Activated CD8-positive, alpha-beta memory T cell treated with anti-CD3 and anti-CD28 coated beads, Interleukin-2, amount 50 U/mL, for 24 hours (primary cell): ENCODE measurements around the gene ITGB3BP.
"Not testable (repeated sequence)": the region's sequence is repeated elsewhere in the genome, so short reads cannot be mapped to it uniquely, and the experiment has no call there.

Experiments
- DNase-seq: peaks from one replicate; pipeline ENCODE4 v3.0.0-alpha.2; 2020; ENCODE audit errors: extremely low read depth

Gene ITGB3BP

DNA sequence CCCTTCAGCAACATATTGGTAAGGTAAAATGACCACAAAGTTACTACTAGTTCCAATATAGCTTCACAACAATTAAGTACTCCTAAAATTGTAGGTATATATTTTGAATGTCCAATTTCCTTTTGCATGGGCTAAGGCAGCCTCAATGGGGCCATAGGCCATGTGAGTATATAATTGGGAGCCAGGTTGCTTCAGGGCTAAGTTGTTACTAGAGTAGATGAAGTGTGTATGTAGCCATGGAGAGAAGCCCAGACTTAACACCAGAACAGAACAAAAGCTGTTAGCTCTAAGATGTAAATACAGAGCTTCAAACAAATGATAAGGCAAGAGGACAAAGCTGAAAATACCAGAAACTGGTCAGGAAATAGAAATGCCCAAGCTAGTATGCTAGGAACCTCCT is 16.2 kb downstream of the ITGB3BP start:
- no peak for DNase-seq

DNA sequence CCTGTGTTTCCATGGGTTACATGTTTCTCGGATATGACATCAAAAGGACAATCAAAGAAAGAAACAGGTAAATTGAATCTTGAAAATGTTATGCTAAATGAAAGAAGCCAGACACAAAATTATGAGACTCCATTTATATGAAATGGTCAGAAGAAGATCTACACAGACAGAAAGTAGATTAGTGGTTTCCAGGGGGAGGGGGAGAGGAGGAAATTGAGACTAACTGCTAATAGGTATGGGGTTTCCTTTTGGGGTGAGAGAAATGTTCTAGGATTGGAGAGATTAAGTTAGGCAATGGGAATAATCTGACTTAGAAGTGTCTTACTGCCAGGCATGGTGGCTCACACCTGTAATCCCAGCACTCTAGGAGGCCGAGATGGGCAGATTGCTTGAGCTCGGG is 21.8 kb downstream of the ITGB3BP start:
- no peak for DNase-seq

DNA sequence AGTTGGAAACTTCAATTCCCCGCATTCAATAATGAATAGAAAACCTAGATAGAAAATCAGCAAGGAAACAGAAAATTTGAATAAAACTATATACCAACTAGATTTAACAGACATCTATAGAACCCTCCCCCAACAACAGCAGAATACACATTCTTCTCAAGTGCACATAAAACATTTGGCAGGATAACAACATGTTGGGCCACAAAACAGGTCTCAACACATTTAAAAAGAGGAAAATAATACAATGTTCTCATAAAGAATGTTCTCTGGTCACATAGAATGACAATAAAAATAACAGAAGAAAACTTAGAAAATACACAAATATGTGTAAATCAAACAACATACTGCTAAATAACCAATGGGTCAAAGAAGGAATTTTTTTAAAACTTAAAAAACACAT is 24.9 kb downstream of the ITGB3BP start:
- no peak for DNase-seq

DNA sequence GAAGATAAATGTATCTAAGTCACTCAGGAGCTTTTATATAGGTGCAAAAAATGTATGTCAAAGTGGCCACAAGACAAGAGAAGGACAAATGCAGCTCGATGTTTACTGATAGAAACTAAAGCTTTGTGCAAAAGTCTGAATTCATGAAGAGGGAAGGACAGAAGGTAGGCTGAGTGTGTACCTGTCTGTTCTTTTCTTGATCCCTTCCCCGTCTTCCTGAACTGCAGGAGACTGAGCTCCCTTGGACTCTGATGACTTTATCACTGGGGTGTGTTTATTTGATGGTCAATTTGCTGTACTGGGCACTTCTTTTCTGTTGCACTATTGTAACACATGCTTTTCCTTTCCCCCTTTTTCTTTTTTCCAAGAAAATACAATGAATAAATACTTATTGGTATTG is 25.4 kb downstream of the ITGB3BP start:
- no peak for DNase-seq

DNA sequence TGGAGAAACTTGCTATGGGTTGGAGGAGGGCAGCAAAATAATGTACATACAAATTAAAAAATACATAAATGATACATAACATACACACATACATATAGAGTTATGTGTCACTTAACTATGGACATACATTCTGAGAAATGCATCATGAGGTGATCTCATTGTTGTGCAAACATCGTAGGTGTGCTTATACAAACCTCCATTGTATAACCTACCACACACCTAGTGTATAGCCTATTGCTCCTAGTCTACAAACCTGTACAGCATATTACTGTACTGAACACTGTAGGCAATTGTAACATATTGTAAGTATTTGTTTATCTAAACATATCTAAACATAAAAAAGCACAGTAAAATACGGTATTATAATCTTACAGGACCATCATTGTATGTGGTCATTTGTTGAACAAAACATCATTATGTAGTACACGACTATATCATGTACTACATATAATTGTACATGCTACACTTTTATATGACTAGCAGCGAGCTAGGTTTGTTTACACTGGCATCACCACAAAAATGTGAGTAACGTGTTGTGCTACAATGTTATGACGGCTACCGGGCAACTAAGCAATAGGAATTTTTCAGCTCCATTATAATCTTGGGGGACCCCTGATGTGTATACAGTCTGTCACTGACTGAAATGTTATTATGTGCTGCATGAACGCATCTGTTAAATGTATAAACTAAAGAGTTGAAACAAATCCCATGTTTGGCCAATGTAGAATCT is 35.5 kb downstream of the ITGB3BP start:
- no peak for DNase-seq

DNA sequence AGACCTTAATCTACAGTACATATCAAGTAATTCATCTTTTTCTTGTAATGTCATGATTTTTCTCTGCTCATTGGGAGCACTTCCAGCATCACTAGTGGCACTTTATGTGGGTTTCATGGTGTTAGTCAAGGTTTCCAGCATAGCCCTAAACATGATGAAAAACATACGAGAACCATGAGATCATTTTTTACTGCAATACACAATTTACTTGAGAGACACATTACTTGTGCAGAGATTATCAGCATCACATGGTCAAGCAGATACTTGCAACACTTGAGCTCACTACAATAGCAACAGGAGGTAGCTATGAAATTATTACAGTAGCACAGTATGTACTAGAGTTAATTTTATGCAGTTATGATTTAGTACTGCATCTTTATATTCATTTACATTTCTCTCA is 36.4 kb downstream of the ITGB3BP start:
- no peak for DNase-seq

DNA sequence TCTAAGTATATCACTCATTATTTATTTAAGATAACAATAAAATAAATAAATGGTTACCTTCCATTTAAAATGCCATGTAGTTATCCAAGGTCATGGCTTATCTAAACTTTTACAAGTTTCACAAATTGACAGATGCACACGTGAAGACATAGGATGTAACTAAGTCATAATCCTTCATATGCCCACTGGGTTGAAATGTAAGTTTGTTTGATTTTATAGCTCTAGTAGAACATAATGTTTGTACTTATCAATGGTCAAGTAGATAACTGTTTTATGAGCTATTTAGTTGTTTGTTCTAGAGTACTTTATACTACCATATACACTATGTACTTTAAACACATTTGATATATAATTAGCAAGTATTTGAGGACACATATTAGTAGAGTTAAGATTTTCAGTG is 43.0 kb downstream of the ITGB3BP start:
- DNase-seq: no peak

DNA sequence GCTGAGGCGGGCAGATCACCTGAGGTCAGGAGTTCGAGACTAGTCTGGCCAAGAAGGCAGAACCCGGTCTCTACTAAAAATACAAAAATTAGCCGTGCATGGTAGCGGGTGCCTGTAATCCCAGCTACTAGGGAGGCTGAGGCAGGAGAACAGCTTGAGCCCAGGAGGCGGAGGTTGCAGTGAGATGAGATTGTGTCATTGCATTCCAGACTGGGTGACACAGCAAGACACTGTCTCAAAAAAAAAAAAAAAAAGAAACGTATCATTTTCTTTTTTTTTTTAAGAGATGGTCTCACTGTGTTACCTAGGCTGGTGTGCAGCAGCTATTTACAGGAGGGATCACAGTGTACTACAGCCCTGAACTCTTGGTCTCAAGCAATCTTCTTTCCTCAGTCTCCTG is 47.3 kb downstream of the ITGB3BP start:
- DNase-seq: no peak

DNA sequence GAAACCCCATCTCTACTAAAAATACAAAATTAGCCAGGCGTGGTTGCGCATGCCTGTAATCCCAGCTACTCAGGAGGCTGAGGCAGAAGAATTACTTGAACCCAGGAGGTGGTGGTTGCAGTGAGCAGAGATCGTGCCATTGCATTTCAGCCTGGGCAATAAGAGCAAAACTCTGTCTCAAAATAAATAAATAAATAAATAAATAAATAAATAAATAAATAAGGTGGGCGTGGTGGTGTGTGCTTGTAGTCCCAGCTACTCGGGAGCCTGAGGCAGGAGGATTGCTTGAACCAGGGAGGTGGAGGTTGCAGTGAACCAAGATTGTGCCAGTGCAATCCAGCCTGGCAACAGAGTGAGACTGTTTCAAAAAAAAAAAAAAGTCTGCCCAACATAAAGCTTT is 54.3 kb downstream of the ITGB3BP start:
- DNase-seq: not testable (repeated sequence)

DNA sequence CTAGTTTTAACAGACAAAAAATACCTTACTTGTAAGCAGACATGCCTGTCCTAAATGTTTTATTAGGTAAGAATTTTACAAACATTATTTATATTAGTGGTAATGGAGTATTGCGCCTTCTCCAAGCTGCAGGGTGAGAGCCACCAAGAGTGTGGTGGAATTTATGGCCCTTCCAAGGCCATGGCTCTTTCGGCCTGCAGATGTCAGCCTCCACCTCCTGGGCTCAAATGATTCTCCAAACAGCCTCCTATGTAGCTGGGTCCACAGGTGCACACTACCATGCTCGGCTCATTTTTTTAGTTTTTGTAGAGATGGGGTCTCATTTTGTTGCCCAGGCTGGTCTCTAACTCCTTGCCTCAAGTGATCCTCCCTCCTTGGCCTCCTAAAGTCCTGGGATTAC is 56.3 kb downstream of the ITGB3BP start:
- no peak for DNase-seq

DNA sequence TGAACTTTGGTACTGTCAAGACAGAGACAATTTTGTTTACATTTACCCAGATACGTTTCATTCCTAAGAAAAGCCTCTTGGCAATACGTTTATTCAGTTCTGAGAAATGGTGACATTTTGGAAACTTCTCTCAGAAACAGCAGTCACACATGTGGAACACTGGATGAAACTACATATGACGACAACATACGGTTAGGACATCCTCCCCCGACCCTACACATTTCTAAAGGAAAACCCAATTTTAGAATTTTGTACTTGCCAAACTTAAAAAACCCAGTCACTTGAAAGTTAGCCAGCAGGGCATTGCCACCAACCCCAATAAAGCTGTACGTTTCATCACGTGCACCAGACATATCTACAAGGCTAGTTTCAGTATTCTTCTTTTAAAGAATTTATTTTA is 56.8 kb downstream of the ITGB3BP start:
- DNase-seq: no peak

DNA sequence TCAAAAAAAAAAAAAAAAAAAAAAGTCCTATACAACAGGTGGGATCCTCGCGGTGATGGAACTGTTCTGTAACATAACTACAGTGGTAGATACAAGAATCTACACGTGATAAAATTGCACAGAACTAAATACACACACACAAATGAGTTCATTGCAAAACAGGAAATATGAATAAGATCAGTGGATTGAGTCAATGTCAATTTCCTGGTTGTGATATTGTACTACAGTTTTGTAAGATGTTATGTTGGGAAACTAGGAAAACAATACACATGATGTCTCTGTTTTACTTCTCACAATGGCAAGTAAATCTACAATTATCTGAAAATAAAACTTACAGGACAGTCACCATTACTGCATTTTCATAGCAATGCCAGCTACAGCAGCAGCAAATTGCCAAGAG is 59.8 kb downstream of the ITGB3BP start:
- no peak for DNase-seq

DNA sequence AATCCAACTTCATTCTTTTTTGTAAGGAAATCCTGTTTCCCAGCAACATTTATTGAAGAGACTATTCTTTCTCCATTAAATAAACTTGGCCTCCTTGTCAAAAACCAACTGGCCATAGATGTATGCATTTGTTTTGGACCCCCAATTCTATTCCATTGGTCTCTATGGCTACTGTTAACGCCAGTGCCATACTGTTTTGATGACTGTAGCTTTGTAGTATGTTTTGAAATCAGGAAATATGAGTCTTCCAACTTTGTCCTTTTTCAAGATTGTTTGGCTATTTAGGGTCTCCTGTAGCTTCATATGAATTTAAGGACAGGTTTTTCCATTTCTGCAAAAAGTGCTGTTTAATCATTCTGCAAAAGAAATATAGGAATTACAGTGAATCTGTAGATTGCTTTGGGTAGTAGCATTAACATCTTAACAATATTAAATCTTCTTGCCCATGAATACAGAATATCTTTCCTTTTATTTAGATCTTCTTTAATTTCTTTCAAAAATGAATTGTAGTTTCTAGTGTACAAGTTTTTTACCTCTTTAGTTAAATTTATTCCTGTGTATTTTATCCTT is 61.3 kb downstream of the ITGB3BP start:
- no peak for DNase-seq

DNA sequence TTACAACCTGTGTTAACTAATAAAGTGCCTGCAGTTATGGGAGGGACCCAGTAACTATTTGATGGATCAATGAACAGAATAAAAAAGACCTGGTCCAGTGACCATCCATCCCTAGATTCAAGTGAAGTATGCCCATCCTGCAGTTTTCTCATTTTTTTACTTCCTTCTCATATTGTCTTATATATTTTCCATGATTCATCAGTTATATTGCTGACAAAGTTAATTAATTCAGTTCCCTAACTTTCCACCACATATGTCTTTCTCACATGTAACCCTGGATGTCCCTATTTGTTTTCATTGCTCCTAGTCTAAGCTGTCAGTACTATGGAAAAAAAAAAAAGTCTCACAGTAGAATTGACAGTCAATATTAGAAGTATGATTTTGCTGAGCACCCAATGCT is 64.3 kb downstream of the ITGB3BP start:
- DNase-seq: no peak

DNA sequence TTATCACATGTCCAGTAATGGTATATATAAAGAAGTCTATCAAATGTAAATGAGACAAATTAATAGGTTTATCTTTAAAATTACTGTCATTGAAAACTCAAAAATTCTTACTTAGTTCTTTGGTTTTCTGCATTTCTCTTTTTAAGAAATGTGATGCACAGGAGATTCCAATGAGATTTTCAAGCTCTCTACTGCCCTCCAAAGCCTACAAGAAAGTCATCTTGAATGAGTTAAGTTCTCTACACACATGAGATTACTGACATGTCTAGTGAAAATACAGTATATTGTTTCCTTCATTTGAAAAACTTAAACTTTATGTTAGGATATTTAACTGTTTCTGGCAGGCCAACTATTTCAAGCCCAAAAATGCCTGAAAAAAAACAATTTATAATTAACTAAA is 68.8 kb downstream of the ITGB3BP start:
- DNase-seq: no peak

DNA sequence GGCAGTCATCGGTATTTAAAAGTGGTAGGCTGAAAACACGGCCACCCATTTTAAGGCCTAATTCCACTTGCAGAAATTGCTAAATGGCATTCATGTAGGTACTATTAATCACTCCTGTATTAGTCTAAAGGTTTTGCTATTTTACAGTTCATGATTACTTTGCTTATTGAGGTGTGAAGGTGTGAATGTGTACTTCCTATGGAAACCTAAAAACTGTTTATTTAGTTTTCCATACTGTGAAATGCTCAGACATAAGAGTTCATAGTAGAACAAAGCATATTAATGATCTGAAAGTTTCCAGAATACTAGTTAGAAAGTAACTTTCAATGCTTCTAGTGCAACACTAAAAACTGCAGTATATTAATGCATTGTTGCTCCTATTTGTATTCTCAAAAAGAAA is 69.8 kb downstream of the ITGB3BP start:
- DNase-seq: no peak

DNA sequence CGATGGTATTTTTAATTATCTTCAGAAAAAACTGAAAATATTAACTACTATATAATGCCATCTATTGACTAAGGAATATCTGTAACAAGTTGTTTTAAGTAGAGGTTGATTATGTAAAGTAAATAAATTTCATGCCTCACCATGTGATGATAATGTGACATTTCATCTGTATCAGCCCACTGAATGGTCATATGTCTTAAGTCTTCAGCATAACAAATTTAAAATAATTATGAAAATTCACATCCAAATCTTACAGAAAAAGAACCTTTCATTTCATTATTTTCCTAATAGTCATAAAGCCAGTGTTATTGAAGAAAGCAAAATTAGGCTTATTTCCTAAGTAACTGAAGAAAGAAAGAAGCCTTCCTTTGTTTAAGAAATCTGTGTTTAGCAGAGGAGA is 72.6 kb downstream of the ITGB3BP start:
- no peak for DNase-seq

DNA sequence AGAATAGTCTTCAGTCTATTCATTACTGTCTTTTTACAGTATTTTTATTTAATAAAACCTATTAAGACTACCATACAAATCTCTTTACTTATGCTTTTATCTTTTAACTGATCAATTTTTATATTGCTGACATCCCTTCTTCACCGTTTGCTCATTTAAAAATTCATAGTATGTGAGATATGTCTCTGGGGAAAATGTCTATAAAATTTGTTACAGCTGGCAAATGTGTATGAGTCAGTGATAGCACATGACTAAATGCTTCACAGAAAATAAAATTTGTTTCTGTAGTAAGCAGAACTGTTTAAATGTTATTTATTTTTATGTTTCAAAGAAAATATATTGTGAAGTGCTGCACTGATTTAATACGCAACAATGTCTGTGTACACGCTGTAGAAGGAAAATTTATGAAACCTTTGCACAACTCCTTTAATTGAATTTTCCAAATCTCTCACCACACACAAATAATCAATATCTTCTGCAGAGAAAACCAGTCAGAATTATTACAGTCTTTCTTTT is 74.2 kb downstream of the ITGB3BP start:
- no peak for DNase-seq

DNA sequence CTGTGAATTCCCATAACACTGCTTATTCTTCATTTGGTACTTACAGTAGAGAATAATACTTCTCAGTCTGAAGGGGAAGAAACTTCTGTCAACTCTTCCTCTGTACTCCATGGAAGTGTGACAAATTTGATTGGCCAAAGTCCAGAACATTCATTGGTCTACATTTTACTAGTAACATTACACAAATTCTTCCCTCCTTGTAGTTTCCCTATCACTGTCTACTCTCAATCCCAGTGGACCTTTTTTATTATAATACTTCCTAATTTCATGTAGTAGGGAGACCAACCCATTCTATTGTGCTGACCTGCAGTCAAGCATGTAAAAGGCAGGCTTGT is 80.9 kb downstream of the ITGB3BP start:
- DNase-seq: no peak

DNA sequence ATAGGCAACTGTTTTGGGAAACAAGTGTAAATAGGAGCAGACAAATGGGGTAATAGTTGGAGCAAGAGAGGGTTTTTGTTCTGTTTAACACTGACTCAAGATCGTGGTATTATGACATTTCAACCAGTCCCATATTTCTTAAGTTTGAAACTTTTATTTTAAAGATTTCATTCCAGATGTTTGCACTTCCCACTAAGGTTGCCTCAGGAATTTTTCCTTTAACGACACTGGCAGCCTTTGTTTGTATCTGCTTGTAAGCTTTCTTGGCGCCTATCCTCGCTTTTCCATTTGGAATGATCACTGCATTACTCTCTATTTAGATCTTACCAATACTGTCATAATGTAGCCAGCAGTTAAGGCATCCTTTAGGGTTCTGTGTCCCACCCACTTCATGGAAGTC is 87.9 kb downstream of the ITGB3BP start:
- no peak for DNase-seq

DNA sequence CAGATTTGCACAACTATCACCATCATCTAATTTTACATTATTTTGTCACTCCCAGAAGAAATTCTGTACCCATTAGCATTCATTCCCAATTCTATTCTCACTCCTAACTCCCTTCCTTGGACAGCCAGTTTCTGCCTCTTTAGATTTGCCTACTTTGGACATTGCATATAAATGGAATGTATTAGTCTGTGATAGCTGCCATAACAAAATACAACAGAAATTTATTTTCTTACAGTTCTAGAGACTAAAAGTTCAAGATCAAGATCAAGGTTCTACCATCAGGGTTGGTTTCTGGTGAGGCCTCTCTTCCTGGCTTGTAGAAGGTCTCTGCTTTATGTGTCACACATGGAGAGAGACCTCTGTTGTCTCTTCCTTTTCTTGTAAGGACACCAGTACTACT is 93.7 kb downstream of the ITGB3BP start:
- DNase-seq: no peak

DNA sequence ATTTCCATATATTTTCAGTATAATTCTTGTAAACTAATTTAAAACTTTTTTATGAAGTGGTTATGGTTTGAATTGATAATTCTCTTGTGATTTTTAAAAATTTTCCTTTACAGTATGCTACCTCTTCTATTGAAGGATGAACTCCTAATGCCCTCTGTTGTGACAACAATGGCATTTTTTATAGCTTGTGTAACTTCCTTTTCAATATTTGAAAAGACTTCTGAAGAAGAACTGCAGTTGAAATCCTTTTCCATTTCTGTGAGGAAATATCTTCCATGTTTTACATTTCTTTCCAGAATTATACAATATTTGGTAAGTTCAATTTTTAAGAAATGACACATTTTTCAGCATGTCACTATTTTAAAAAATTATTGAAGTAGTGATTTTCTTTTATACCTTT is 94.2 kb downstream of the ITGB3BP start:
- DNase-seq: no peak

DNA sequence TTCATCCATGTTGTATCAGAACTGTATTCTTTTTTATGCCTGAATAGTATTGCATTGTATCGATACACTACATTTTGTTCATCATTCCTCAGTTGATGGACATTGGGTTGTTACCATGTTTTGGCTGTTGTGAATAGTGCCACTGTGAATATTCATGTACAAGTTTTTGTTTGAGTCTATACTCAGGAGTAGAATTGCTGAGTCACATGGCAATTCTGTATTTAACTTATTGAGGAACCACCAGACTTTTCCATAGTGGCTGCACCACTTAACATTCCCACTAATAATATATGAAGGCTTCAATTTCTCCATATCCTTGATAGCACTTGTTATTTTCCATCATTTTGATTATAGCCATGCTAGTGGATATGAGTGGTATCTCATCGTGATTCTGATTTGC is 99.4 kb downstream of the ITGB3BP start:
- DNase-seq: no peak

DNA sequence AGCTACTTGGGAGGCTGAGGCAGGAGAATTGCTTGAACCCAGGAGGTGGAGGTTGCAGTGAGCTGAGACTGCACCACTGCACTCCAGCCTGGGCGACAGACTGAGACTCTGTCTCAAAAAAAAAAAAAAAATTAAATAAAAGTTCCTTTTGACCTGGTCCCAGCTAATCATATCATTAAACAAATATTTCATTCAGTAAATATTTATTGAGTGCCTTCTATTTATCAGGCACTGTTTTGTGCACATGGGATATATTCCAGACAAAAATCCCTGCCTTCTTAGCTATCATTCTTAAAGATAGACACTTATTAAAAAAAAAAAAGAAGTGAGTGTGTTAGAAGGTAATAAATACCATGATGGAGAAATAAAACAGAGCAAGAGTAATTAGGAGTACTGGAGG is 102.3 kb downstream of the ITGB3BP start:
- DNase-seq: not testable (repeated sequence)
